ENCODE results near the gene CSMD2. TPM values are rescaled to one million over a fixed set of nuclear protein-coding genes. Genes with fewer than 3 reads are reported as not detected.

CSMD2 gene
- total RNA-seq, 2 donors from 2014 or later, result not detected

- Mint-ChIP-seq H3K4me1 (peaks cover 11% of the 10 kb centered on the region), H3K27me3 (peaks cover 63% of the 10 kb centered on the region), H3K36me3 (ENCODE audit: low read depth) (no peaks in the 10 kb centered on the region), H3K27ac (no peak overlapping the region), H3K4me3 (no peak overlapping the region)
- DNase-seq (peak; percentile 56 to 81 (median 65)), ATAC-seq (peak; percentile 92)
- no peaks in the 10 kb centered on the region for H3K9me3 ChIP-seq (ENCODE audit: control insufficient read depth, low read length, poor library complexity, severe bottlenecking)
These were observed 531.8 kb downstream of the CSMD2 start for GRCh38 chr1:33633019-33633801.

- ATAC-seq, result no peak
- H3K27ac Mint-ChIP-seq, result no peak overlapping the region
- H3K9me3 ChIP-seq (ENCODE audit: control insufficient read depth, low read length, poor library complexity, severe bottlenecking), result no peaks in the 10 kb centered on the region
- peaks cover 75% of the 10 kb centered on the region for H3K27me3 Mint-ChIP-seq
- no peak overlapping the region for H3K4me3 Mint-ChIP-seq
- peaks cover 2% of the 10 kb centered on the region for H3K36me3 Mint-ChIP-seq (ENCODE audit: low read depth)
- peaks cover 11% of the 10 kb centered on the region for H3K4me1 Mint-ChIP-seq
- DNase-seq, result no peak
These were observed 534.3 kb downstream of the CSMD2 start for GRCh38 chr1:33630686-33631085.

GRCh38 chr1:33626801-33627200, 538.2 kb downstream of the CSMD2 start:
- DNase-seq (no peak), ATAC-seq (no peak)
- peaks cover 2% of the 10 kb centered on the region for H3K36me3 Mint-ChIP-seq (ENCODE audit: low read depth)
- no peaks in the 10 kb centered on the region for H3K9me3 ChIP-seq (ENCODE audit: control insufficient read depth, low read length, poor library complexity, severe bottlenecking)
- H3K4me3 Mint-ChIP-seq, result peak overlapping the region; percentile 25
- H3K27me3 Mint-ChIP-seq, result peaks cover 67% of the 10 kb centered on the region
- peaks cover 2% of the 10 kb centered on the region for H3K4me1 Mint-ChIP-seq
- H3K27ac Mint-ChIP-seq, result no peak overlapping the region

GRCh38 chr1:33624991-33625870, 539.8 kb downstream of the CSMD2 start:
- no peaks in the 10 kb centered on the region for H3K9me3 ChIP-seq (ENCODE audit: control insufficient read depth, low read length, poor library complexity, severe bottlenecking)
- H3K4me1 Mint-ChIP-seq, result peaks cover 2% of the 10 kb centered on the region
- no peak for ATAC-seq
- peaks cover 2% of the 10 kb centered on the region for H3K36me3 Mint-ChIP-seq (ENCODE audit: low read depth)
- DNase-seq, result no peak
- H3K27me3 Mint-ChIP-seq, result peaks cover 63% of the 10 kb centered on the region
- H3K27ac Mint-ChIP-seq, result no peak overlapping the region
- H3K4me3 Mint-ChIP-seq, result no peak overlapping the region

GRCh38 chr1:33624261-33624990, 540.6 kb downstream of the CSMD2 start:
- peaks cover 55% of the 10 kb centered on the region for H3K27me3 Mint-ChIP-seq
- H3K9me3 ChIP-seq (ENCODE audit: control insufficient read depth, low read length, poor library complexity, severe bottlenecking), result no peaks in the 10 kb centered on the region
- no peaks in the 10 kb centered on the region for H3K4me1 Mint-ChIP-seq
- H3K27ac Mint-ChIP-seq, result peak overlapping the region; percentile 19
- H3K36me3 Mint-ChIP-seq (ENCODE audit: low read depth), result peaks cover 2% of the 10 kb centered on the region
- ATAC-seq (no peak), DNase-seq (no peak)
- H3K4me3 Mint-ChIP-seq, result no peak overlapping the region

GRCh38 chr1:33623811-33624210, 541.2 kb downstream of the CSMD2 start:
- peaks cover 2% of the 10 kb centered on the region for H3K36me3 Mint-ChIP-seq (ENCODE audit: low read depth)
- H3K27ac Mint-ChIP-seq, result peak overlapping the region; percentile 19
- no peak for DNase-seq
- no peaks in the 10 kb centered on the region for H3K9me3 ChIP-seq (ENCODE audit: control insufficient read depth, low read length, poor library complexity, severe bottlenecking)
- H3K4me3 Mint-ChIP-seq, result no peak overlapping the region
- no peak for ATAC-seq
- peaks cover 53% of the 10 kb centered on the region for H3K27me3 Mint-ChIP-seq
- H3K4me1 Mint-ChIP-seq, result no peaks in the 10 kb centered on the region

- Mint-ChIP-seq H3K27ac (no peak overlapping the region), H3K27me3 (peaks cover 58% of the 10 kb centered on the region), H3K36me3 (ENCODE audit: low read depth) (peaks cover 3% of the 10 kb centered on the region), H3K4me1 (no peaks in the 10 kb centered on the region), H3K4me3 (no peak overlapping the region)
- H3K9me3 ChIP-seq (ENCODE audit: control insufficient read depth, low read length, poor library complexity, severe bottlenecking), result no peaks in the 10 kb centered on the region
- ATAC-seq (no peak), DNase-seq (no peak)
These were observed 542.3 kb downstream of the CSMD2 start for GRCh38 chr1:33622757-33623156.

- peaks cover 5% of the 10 kb centered on the region for H3K4me1 Mint-ChIP-seq
These were observed 546.4 kb downstream of the CSMD2 start for GRCh38 chr1:33618636-33619035.

GRCh38 chr1:33617451-33617850, 547.6 kb downstream of the CSMD2 start:
- ATAC-seq (no peak), DNase-seq (no peak)
- peaks cover 8% of the 10 kb centered on the region for H3K4me1 Mint-ChIP-seq
- H3K36me3 Mint-ChIP-seq (ENCODE audit: low read depth), result peaks cover 3% of the 10 kb centered on the region
- H3K4me3 Mint-ChIP-seq, result no peak overlapping the region
- H3K27me3 Mint-ChIP-seq, result peaks cover 72% of the 10 kb centered on the region
- H3K27ac Mint-ChIP-seq, result no peak overlapping the region
- H3K9me3 ChIP-seq (ENCODE audit: control insufficient read depth, low read length, poor library complexity, severe bottlenecking), result no peaks in the 10 kb centered on the region

More at GRCh38 chr1:33618636-33619035, 546.4 kb downstream of the CSMD2 start:
- no peak overlapping the region for H3K4me3 Mint-ChIP-seq
- H3K27ac Mint-ChIP-seq, result no peak overlapping the region
- no peak for DNase-seq
- H3K36me3 Mint-ChIP-seq (ENCODE audit: low read depth), result peaks cover 3% of the 10 kb centered on the region
- H3K27me3 Mint-ChIP-seq, result peaks cover 77% of the 10 kb centered on the region
- no peaks in the 10 kb centered on the region for H3K9me3 ChIP-seq (ENCODE audit: control insufficient read depth, low read length, poor library complexity, severe bottlenecking)
- ATAC-seq, result no peak

- peaks cover 3% of the 10 kb centered on the region for H3K36me3 Mint-ChIP-seq (ENCODE audit: low read depth)
These were observed 548.2 kb downstream of the CSMD2 start for GRCh38 chr1:33616780-33617179.

GRCh38 chr1:33615546-33615945, 549.5 kb downstream of the CSMD2 start:
- peaks cover 62% of the 10 kb centered on the region for H3K27me3 Mint-ChIP-seq
- DNase-seq, result no peak
- H3K4me1 Mint-ChIP-seq, result peaks cover 8% of the 10 kb centered on the region
- no peak overlapping the region for H3K4me3 Mint-ChIP-seq
- H3K36me3 Mint-ChIP-seq (ENCODE audit: low read depth), result peaks cover 3% of the 10 kb centered on the region
- no peak overlapping the region for H3K27ac Mint-ChIP-seq
- ATAC-seq, result no peak
- no peaks in the 10 kb centered on the region for H3K9me3 ChIP-seq (ENCODE audit: control insufficient read depth, low read length, poor library complexity, severe bottlenecking)

More at GRCh38 chr1:33616780-33617179, 548.2 kb downstream of the CSMD2 start:
- Mint-ChIP-seq H3K4me3 (no peak overlapping the region), H3K4me1 (peaks cover 8% of the 10 kb centered on the region), H3K27ac (no peak overlapping the region), H3K27me3 (peaks cover 71% of the 10 kb centered on the region)
- DNase-seq (no peak), ATAC-seq (no peak)
- no peaks in the 10 kb centered on the region for H3K9me3 ChIP-seq (ENCODE audit: control insufficient read depth, low read length, poor library complexity, severe bottlenecking)

- no peaks in the 10 kb centered on the region for H3K9me3 ChIP-seq (ENCODE audit: control insufficient read depth, low read length, poor library complexity, severe bottlenecking)
- ATAC-seq (no peak), DNase-seq (no peak)
- H3K27ac Mint-ChIP-seq, result no peak overlapping the region
- peaks cover 44% of the 10 kb centered on the region for H3K27me3 Mint-ChIP-seq
- H3K36me3 Mint-ChIP-seq (ENCODE audit: low read depth), result no peaks in the 10 kb centered on the region
- peaks cover 8% of the 10 kb centered on the region for H3K4me1 Mint-ChIP-seq
- H3K4me3 Mint-ChIP-seq, result no peak overlapping the region
These were observed 554.1 kb downstream of the CSMD2 start for GRCh38 chr1:33610864-33611455.

All from T-helper 17 cell (primary cell).